Transverse colon (tissue), 4 donors: ENCODE results near the gene TCAIM. TPM values are rescaled to one million over a fixed set of nuclear protein-coding genes. Genes with fewer than 3 reads are reported as not detected.

Source experiments
- DNase-seq: peaks from one replicate; pipeline ENCODE4 v3.0.0-alpha.2; 2019
- H3K27ac ChIP-seq, 4 donors: fragments of 200-600 bp; sonication (generic); 2 replicates each; pipeline ENCODE4 v1.5.1; 2016 to 2018; ENCODE audit warnings: inconsistent platforms in 4 of 4
- H3K27me3 ChIP-seq: fragments of 200-600 bp; sonication (generic); 2 replicates; pipeline ENCODE4 v1.5.1; 2017; ENCODE audit warnings: inconsistent platforms
- H3K36me3 ChIP-seq, 4 donors: fragments of 200-600 bp; sonication (generic); 2 replicates each; pipeline ENCODE4 v1.5.1; 2017 to 2019; ENCODE audit warnings: inconsistent platforms in 4 of 4
- H3K4me1 ChIP-seq, 4 donors: fragments of 200-600 bp; sonication (generic); 2 replicates each; pipeline ENCODE4 v1.5.1; 2017 to 2020; ENCODE audit warnings: inconsistent platforms in 4 of 4
- H3K4me3 ChIP-seq, 4 donors: fragments of 200-600 bp; sonication (generic); 1 replicate in 1 of 4; 2 replicates in 3 of 4; pipeline versions ENCODE4 v1.5.1 to v1.6.1; 2017 to 2019; ENCODE audit warnings: inconsistent platforms in 4 of 4
- H3K9me3 ChIP-seq, 2 donors: fragments of 200-600 bp; sonication (generic); 2 replicates each; pipeline ENCODE4 v1.5.1; 2017 to 2019; ENCODE audit warnings: inconsistent platforms in 2 of 2
- CTCF ChIP-seq, 5 experiments: fragments of 200-600 bp in 3 of 5; fragments of 450-650 bp in 2 of 5; sonication (generic) in 3 of 5; IDR thresholded peaks; 1 replicate in 2 of 5; 2 replicates in 3 of 5; pipeline ENCODE4 v1.5.1; 2016 to 2017; ENCODE audit warnings: antibody characterized with exemption in 5 of 5, inconsistent platforms in 3 of 5, mild to moderate bottlenecking in 2 of 5, moderate library complexity in 1 of 5
- EP300 ChIP-seq: sonication (generic); formaldehyde crosslinking; IDR thresholded peaks from one replicate; pipeline ENCODE4 v1.6.1; 2017; ENCODE audit warnings: antibody characterized with exemption, low read depth
- POLR2A ChIP-seq: fragments of 450-650 bp; IDR thresholded peaks from one replicate; pipeline ENCODE4 v1.6.1; 2016; ENCODE audit warnings: antibody characterized with exemption, mild to moderate bottlenecking, moderate library complexity
- POLR2AphosphoS5 ChIP-seq, 3 donors: sonication (generic); formaldehyde crosslinking; IDR thresholded peaks; one replicate each; pipeline ENCODE4 v1.6.1; 2016; ENCODE audit warnings: antibody characterized with exemption in 3 of 3
- WGBS, 2 donors: methylation state at CpG; one replicate each; pipeline ENCODE4 v1.1.5; 2018; ENCODE audit warnings: low coverage in 1 of 2; 5-methylcytosine and 5-hydroxymethylcytosine counted together
- in situ Hi-C, 4 donors: fragments of 200-750 bp; cut with MboI; loops; one replicate each; pipeline versions ENCODE4 v1.15.0 to v1.15.1; 2017; ENCODE audit warnings: low sequenced_read_pairs in 3 of 4, low pct_ligation_motif_present in 1 of 4, low pct_unique_long_range_greater_than_20kb in 1 of 4
- intact Hi-C: fragments of 100-400 bp; cut with DNase I; formaldehyde crosslinking; loops from one replicate; pipeline ENCODE4 v1.15.1; 2023; ENCODE audit warnings: low total_unique reads
- total RNA-seq, 4 donors: library from RNA; depleted of rRNA; stranded (reverse); fragments of >200 nt; gene quantifications; one replicate each; pipeline ENCODE4 v1.1.0, GENCODE V29; 2016

TCAIM gene
- total RNA-seq, 4 donors from 2014 or later, result 2.2 to 19.5 (median 14.6) TPM

- in situ Hi-C loops, result no loop called here
- 84 to 94% methylated on average over 6 of the region's 6 CpGs for WGBS, 2 donors
- Histone ChIP-seq H3K4me3 (no peak overlapping the region), H3K27ac (no peak overlapping the region), H3K36me3 (no peaks in the 10 kb centered on the region), H3K9me3 (no peaks in the 10 kb centered on the region), H3K4me1 (no peaks in the 10 kb centered on the region), H3K27me3 (no peaks in the 10 kb centered on the region)
- no peak for DNase-seq
- no peak for TF ChIP-seq EP300
- no peak for TF ChIP-seq POLR2A
- TF ChIP-seq CTCF (IDR thresholded peaks at IDR 0.05), result no peak
- TF ChIP-seq POLR2AphosphoS5 (IDR thresholded peaks at IDR 0.05), result no peak
- intact Hi-C loops, result no loop called here
Measured at GRCh38 chr3:44429459-44429858, 90.9 kb downstream of the TCAIM start.

DNA sequence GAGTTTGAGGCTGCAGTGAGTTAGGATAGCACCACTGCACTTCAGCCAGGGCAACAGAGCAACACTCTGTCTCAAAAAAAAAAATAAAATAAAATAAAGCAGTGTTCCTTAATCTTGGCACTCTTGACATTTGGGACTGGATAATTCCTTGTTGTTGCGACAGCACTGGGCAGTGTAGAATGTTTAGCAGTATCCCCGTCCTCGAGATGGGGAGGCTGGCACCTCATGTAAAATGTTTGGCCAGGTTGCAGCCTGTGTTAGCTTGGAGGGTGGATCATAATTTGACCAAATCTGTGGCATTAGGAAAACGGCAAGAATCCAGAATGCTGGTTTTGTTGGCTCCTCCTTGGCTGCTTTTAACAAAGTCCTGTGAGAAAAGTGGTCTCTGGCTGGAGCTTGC, 91.9 kb downstream of the TCAIM start:
- H3K9me3 ChIP-seq, result no peaks in the 10 kb centered on the region
- no peak for DNase-seq
- no peak for TF ChIP-seq POLR2A
- no peak for TF ChIP-seq EP300
- no peak for TF ChIP-seq POLR2AphosphoS5 (IDR thresholded peaks at IDR 0.05)
- no peak for TF ChIP-seq CTCF (IDR thresholded peaks at IDR 0.05)
- 74 to 75% methylated on average over 3 to 4 of the region's 4 CpGs for WGBS, 2 donors
- H3K27me3 ChIP-seq, result no peaks in the 10 kb centered on the region
- in situ Hi-C loops (no loop called here), intact Hi-C loops (no loop called here)
- H3K4me3 ChIP-seq, result no peak overlapping the region
- no peak overlapping the region for H3K27ac ChIP-seq
- no peaks in the 10 kb centered on the region for H3K4me1 ChIP-seq
- H3K36me3 ChIP-seq, result no peaks in the 10 kb centered on the region

- Histone ChIP-seq H3K27ac (no peak overlapping the region), H3K4me3 (no peak overlapping the region), H3K27me3 (no peaks in the 10 kb centered on the region), H3K36me3 (no peaks in the 10 kb centered on the region), H3K4me1 (peaks cover 7 to 11% (median 10%) of the 10 kb centered on the region in 4 donors), H3K9me3 (no peaks in the 10 kb centered on the region)
- intact Hi-C loops, result no loop called here
- in situ Hi-C loops, result no loop called here
- 83 to 92% methylated on average over 5 of the region's 5 CpGs for WGBS, 2 donors
- no peak for DNase-seq
- TF ChIP-seq CTCF (IDR thresholded peaks at IDR 0.05) (no peak), EP300 (no peak), POLR2A (no peak), POLR2AphosphoS5 (IDR thresholded peaks at IDR 0.05) (no peak)
Measured at GRCh38 chr3:44434834-44435510, 96.4 kb downstream of the TCAIM start.

GRCh38 chr3:44436181-44436580, 97.6 kb downstream of the TCAIM start:
- no peak for DNase-seq
- Histone ChIP-seq H3K27me3 (no peaks in the 10 kb centered on the region), H3K9me3 (no peaks in the 10 kb centered on the region), H3K27ac (no peak overlapping the region), H3K4me1 (peaks cover 18 to 23% (median 19%) of the 10 kb centered on the region in 4 donors), H3K4me3 (no peak overlapping the region), H3K36me3 (no peaks in the 10 kb centered on the region)
- no peak for TF ChIP-seq EP300
- no peak for TF ChIP-seq CTCF (IDR thresholded peaks at IDR 0.05)
- TF ChIP-seq POLR2A, result no peak
- no peak for TF ChIP-seq POLR2AphosphoS5 (IDR thresholded peaks at IDR 0.05)
- 83 to 93% methylated on average over 1 of the region's 1 CpG for WGBS, 2 donors
- intact Hi-C loops, result no loop called here
- in situ Hi-C loops, result no loop called here
